WTC11 (cell line): ENCODE data around the gene GLOD4.

Experiments used
- E2F5 ChIP-seq: sonication (generic); formaldehyde crosslinking; IDR thresholded peaks from 2 replicates; pipeline ENCODE4 v1.8.1; 2022; ENCODE audit warnings: mild to moderate bottlenecking, moderate library complexity, missing genetic modification reagents
- NFYB ChIP-seq: sonication (generic); formaldehyde crosslinking; conservative IDR thresholded peaks from 2 replicates; pipeline ENCODE4 v1.8.0; 2022; ENCODE audit warnings: low read depth, missing genetic modification reagents
- PRDM15 ChIP-seq: sonication (generic); formaldehyde crosslinking; IDR thresholded peaks from 2 replicates; pipeline ENCODE4 v1.8.0; 2022; ENCODE audit warnings: missing genetic modification reagents
- TCF7 ChIP-seq: sonication (generic); formaldehyde crosslinking; IDR thresholded peaks from 2 replicates; pipeline ENCODE4 v1.8.0; 2022; ENCODE audit warnings: mild to moderate bottlenecking, low read depth, missing genetic modification reagents, moderate library complexity
- ZNF671 ChIP-seq: fragments of 250-450 bp; sonication (Bioruptor Pico); IDR thresholded peaks from 2 replicates; pipeline ENCODE4 v1.8.0; 2021; ENCODE audit warnings: mild to moderate bottlenecking

GRCh38 chr17:781805-782731, at the start of gene GLOD4, which contains the start of gene MRM3:
- TF ChIP-seq ZNF671 (CRISPR knock-in tag) (no peak), PRDM15 (CRISPR knock-in tag) (peak; percentile 42; the same call in 1 of the 2 replicates), TCF7 (0 out of 2 replicates have a peak, but pooled peaks have one; percentile 43), E2F5 (CRISPR knock-in tag) (peak; percentile 97), NFYB (CRISPR knock-in tag) (peak; percentile 51; the same call in 1 of the 2 replicates)
